Stimulated activated CD8-positive, alpha-beta memory T cell treated with anti-CD3 and anti-CD28 coated beads, Interleukin-2, amount 100 ng/mL, for 48 hours (primary cell): ENCODE measurements around the gene FAM50B.

Experiments
- DNase-seq, 2 donors: peaks; one replicate each; pipeline ENCODE4 v3.0.0-alpha.2; 2020; ENCODE audit warnings: low read depth in 2 of 2

The FAM50B gene

DNA sequence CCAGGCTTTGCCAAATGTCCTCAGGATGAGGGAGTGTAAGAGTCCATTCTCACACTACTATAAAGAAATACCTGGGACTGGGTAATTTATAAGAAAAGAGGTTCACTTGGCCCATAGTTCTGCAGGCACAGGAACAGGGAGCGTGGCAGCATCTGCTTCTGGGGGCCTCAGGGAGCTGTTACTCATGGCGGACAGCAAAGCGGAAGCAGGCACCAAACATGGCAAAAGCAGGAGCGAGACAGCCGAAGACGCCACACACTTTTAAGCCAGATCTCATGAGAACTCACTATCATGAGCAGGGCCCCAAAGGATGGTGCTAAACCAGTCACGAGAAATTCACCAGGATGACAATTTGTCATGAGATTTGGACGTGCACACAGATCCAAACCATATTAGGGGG, 22.8 kb downstream of the FAM50B start:
- DNase-seq, result no peak

- no peak for DNase-seq
These were observed 23.2 kb downstream of the FAM50B start for GRCh38 chr6:3872370-3872854.

GRCh38 chr6:3873051-3873450, 23.9 kb downstream of the FAM50B start:
- no peak for DNase-seq

- DNase-seq, result no peak
These were observed 24.9 kb downstream of the FAM50B start for GRCh38 chr6:3874069-3874468.

- DNase-seq, result no peak
These were observed 26.3 kb downstream of the FAM50B start for GRCh38 chr6:3875486-3875885.

GRCh38 chr6:3876101-3876500, 26.9 kb downstream of the FAM50B start:
- DNase-seq, result no peak

- no peak for DNase-seq
These were observed 27.7 kb downstream of the FAM50B start for GRCh38 chr6:3876866-3877265.

GRCh38 chr6:3878048-3878666, 29.0 kb downstream of the FAM50B start:
- no peak for DNase-seq

DNA sequence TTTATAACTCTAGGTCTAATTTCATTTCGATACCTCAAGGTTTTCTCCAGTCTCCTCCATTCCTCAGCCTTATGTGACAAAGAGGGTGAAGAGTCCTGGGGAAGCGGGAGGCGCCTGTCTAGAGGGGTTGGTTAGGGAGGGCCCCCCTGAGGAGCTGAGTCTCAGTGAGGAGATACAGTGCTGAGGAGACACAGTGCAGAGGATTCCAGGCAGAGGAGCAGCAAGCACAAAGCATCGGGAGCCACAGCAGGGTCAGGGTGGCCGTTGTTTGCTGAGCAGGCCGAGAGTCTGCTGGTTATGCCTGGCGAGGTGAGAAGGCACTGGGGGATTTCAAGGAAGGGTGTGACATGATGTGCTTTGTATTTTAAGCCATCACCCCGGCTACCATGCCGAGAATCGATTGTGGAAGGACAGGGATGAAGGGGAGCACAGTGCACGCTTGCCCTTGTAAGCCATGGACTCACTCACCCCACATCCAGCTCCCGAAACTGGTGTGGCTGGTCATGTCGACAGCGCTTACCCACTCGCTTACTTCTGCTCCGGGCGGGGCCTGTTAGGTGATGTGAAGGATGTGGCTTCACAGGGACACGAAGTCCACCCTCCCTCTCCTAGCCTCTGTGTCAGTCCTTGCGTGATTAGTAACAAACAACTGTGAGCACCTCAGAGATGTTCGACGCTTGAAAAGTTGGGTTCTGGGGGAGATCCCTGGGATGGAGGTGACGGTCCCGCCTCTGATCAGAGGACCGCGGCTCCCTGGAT, 30.2 kb downstream of the FAM50B start:
- no peak for DNase-seq

DNA sequence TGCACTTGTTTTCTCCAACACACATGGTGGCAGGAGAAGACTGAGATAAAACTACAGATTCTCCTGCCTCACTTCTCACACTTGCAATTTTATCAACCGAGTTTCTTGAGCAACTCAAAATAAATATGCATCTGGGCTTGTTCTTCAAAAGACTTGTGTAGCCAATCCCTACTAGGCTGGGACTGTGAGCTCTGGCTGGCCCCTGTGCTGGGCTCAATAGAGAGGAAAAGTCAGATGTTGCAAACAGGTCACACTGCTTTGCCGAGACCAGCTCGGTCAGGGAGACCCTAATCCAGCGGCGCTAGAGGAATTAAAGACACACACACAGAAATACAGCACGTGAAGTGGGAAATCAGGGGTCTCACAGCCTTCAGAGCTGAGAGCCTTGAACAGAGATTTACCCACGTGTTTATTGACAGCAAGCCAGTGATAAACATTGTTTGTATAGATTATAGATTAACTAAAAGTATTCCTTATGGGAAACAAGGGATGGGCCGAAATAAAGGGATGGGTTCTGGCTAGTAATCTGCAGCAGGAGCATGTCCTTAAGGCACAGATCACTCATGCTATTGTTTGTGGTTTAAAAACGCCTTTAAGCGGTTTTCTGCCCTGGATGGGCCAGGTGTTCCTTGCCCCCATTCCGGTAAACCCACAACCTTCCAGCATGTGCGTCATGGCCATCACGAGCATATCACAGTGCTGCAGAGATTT, 32.7 kb downstream of the FAM50B start:
- no peak for DNase-seq

GRCh38 chr6:3882431-3882830, 33.3 kb downstream of the FAM50B start:
- DNase-seq, result no peak

DNA sequence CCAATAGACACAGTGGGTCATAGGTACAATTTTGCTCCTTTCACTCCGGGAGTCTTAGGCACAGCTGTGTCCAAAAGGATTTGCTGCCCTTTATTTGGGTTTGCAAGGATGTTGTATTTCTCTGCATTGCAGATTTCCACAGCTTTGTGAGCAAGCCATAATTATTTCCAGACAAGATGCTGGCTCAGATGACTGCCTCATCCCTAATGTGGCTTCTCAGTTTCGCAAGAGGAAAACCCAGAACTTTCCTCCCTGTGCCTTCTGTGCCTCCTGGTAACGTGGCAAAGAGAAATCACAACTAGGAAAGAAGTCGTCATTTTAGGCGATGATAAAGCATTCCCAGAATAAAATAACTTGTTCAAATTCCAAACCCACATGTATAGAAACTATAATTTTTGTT, 33.7 kb downstream of the FAM50B start:
- no peak for DNase-seq

- DNase-seq, result no peak
These were observed 35.0 kb downstream of the FAM50B start for GRCh38 chr6:3884007-3884745.

DNA sequence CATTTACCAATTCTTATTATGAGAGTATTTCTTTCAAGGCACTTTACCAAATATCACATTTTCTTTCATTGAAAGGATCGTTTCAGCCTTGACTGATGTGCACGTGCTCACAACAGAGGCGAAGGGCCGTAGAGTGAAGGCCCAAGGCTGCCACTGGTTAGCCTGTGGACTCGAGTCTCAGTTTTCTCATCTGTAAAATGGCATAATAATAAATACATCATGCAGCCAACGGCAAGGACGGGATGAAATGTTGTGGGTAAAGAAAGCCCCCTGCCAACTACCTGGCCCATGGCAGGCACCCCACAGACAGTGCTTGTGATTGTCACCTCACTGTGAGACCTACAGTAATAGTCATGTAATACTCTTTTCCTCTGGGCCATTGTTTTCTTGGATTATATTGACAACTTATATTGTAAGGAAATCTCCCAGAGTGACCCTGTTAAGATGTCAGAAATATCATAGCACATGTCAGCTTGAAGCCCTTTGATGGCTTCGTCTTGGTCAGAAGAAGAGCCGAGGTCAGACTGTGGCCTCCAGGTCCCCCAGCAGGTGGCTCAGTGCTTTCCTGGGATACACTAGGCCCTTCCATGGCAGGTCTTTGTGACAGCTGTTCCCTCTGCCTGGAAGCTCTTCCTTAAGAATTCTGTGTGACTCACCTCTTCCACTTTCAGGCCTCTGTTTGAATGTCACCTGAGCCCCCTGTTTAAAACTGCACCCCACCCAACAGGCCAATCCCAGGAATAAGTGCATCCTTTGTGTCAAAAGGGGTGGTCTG, 36.3 kb downstream of the FAM50B start:
- no peak for DNase-seq

DNA sequence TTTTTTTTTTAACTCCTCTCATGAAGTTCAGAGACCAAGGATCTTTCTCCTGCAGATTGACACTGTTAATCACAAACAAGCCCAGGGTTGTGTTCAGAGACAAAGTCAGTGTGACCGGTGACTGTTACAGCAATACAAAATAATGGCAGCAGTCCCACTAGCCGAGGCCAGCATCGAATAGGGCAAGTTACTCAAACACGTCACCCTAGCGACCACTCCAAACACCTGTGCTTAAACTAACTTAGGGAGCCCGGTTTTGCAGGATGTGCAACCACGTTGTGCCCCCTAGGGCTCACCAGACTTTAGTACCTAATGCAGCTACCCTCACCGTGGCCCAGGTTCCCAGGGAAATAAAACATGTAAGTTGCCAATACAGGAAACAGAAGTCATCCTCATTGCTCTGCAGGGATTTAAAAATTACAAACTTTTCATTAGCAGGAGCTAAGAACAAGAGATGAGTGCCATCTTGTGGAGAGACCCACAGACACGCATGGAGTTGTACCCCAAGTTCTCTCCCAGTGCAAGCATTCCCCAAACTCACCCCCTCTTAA, 38.1 kb downstream of the FAM50B start:
- no peak for DNase-seq

DNA sequence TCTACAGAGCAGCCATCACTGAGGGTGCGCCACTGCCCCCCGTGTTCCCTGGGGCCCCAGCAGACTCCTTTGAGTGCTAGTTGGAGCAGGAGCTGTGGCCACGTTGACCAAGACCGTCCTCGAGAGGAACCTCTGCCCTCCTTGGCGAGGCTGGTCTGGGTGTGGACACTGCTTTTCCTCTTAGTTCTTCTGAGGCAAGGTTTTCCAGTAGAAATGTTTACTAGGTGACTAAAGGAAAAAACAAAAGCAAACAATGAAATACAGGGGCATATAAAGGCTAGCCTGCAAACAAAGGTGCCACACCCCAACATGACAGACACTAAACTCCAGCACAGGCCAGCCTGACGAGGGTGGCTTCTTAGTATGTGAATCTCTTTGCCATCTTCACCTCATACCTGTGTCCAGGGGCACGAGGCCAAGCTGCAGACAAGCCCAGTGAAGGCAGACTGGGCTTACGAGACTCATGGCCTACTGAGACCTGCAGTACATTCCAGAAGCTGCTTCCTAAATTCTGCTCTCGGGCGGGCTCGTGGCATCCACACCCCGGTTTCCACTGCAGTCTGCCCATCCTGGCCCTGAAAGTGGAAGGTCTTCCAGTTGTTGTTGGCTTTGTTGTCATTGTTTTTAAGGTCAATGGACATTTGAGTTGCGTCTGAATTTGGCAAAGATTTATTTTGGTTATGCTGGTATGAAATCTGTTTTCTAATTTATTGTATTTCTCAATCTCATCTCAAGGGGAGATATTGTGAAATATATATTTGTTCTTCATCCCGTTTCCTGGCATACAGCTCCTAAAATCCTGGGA, 39.2 kb downstream of the FAM50B start:
- DNase-seq, result no peak

- DNase-seq, result no peak
These were observed 40.9 kb downstream of the FAM50B start for GRCh38 chr6:3890047-3890446.

DNA sequence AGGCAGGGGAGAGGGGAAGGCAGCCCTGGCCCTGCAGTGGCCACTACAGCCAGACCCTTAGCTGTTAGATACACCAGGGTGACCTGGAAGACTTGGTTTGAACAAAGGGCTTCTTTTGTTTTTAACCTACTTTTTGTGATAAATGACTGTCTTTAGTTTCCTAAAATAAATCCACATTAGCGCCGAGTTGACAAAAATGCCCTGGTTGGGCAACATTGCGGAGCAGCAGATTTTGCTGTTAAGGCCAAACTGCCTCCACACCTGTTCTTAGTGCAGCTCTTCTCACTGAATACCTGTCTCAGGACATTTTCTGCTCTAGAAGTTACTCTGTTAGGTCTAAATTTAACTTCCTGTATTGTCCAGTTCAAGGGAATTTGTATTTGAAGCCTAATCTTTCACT, 42.7 kb downstream of the FAM50B start:
- no peak for DNase-seq

DNA sequence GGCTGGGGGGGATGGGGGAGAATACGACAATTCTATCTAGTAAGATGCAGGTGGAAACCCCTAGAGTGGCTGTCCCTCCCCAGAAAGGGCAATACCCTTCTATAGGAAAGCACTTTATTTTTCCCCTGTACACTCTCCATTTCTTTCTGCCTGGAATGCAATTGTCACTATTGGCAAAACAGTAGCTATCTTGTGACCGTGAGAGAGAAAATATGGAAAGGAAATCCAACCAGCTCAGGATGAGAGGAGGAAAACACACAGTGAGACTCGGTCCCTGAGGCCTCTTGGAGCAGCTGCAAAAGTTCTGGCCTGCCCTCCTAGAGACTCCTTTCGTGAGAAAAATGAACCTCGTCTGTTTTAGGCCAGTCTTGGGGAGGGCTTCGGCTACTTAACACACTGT, 43.4 kb downstream of the FAM50B start:
- DNase-seq, result no peak

GRCh38 chr6:3893487-3893886, 44.3 kb downstream of the FAM50B start:
- DNase-seq, result no peak
